GM21723 (cell line): ENCODE data around the gene PPP2R2D.

Source experiments
- ATAC-seq: cut with Tn5 transposase; IDR thresholded peaks from one replicate; pipeline ENCODE4 v1.9.1; 2021; ENCODE audit warnings: mild to moderate bottlenecking, moderate library complexity; ENCODE audit not compliant: unreplicated experiment

Gene PPP2R2D

GRCh38 chr10:131900350-131901152 is at the start of gene PPP2R2D:
TSS of gene PPP2R2D (plus strand) at chr10:131901008. CDS start at chr10:131901149, 141 bp downstream.
- ATAC-seq: peak; percentile 84

DNA sequence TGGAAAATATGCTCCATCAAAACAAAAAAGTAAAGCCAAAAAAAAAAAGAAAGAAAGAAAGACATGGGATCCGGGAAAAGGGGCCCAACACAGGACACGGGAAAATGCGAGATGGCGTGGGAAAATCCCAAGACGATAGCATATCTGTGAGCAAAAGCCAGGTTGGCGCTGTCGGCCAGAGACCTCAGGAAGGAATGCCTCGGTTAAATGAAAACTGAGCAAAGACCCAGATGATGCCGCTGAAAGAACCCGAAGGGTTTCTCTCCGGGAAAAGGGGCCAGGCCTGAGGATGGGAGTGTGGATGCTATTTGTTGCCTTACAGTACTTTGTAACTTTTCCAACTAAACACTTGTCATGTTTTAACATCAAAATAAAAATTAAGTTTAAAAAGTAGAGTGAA is 49.5 kb upstream of the PPP2R2D start:
- ATAC-seq: no peak

DNA sequence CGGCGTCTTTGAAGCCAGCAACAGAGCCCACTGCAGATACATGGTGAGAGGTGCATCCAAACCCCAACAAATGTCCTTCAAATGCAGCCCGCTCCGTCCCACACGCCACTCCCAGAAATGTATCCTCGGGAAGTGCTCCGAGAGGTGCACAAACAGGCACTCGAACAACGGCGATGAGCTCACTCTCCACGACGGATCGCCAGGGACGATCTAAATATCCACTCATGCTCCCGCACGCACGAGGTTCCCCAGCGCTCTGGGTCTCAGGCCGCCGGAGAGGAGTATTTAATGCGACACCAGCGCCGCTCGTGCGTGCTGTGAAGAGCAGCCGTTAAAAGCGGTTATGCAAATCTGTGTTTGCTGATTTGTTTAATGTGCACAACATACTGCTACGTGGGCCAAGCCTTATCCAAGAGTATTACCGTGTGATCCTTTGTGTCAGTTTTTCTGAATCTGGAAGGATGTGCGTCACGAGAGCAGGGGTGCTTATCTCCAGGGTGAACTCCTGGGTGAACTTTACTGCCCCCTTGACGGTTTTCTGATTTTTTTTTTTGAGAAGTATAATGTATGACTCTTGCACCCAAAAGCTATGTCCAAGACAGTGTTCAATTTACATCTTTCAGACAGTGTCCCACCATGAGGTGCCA is 48.5 kb upstream of the PPP2R2D start:
- ATAC-seq: no peak

DNA sequence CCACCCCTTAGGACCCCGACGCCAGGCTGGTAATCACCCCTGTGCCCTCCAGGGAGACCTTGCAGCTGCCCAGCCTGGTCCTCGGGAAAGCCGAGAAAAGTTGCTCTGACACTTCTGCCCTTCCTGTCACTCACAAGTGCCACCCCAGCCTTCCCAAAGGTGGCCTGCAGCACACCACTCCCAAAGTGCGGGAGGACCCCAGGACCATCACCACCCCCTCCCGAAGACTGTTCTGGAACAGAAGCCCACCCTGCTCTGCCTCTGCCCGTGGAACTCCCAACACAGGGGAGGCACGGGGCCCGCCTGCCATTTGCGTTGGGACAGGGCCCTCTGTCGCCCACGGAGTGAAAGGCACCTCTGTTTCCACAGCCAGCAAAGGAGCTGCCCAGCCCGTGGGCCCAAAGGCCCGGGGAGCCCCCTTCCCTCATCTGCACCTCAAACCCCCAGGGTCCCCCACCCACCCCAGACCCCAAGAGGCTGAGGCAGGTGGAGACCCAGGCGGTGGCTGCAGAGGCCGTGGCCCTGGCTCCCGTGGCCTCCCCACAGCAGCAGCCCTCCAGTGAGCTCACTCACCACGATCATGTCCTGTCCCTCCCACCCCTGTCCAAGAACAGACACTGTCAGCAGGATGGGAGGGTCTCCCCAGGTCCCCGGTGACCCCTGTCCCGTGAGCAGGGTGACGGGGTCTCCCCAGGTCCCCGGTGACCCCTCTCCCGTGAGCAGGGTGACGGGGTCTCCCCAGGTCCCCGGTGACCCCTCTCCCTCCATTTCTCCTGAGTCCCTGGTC is 47.8 kb upstream of the PPP2R2D start:
- no peak for ATAC-seq

- ATAC-seq: no peak
Measured at GRCh38 chr10:131853610-131853964, 47.2 kb upstream of the PPP2R2D start.

- no peak for ATAC-seq
Measured at GRCh38 chr10:131854579-131855335, 46.1 kb upstream of the PPP2R2D start.

DNA sequence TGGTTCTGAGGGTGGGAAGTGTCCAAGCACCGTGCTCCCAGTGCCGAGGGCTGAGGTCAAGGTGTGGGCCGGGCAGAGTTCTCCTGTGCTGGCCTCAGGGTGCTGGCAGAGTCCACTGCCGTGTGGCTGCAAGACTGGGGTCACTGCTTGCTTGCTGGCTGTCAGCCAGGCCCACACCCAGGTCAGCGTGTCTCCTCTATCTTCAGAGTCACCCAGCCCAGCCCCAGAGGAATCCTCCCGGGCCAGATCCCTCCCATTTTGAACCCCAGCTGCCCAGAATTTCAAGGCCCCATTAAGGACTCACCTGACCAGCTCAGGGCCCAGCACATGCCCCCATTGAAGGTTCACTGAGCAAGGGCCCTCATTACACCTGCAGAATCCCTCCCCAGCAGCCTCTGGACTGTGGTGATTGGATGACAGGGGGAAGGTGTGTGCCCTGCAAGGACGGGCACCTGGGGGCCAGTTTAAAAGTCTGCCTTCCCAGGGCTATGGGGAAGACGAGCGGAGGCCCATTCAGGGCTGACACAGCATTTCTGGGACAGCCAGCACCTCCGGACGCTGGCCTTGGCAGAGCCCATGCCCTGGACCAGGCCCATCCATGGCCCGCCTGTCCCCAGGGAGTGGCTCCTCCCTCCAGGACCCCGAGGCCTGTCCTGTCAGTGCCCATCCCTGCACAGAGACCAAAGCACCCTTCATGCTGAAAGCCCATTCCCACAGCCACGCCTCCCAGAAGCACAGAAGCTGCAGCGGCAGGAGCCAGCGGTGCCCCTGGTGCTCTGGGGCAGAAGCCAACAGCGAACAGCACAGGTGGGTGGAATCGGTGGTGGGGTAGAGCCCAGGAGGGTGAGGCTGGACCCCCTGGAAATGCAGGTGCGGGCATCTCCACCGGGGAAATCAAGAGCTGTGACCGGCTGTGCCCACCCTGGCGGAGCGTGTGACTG is 45.1 kb upstream of the PPP2R2D start:
- no peak for ATAC-seq

- ATAC-seq: no peak
Measured at GRCh38 chr10:131856441-131857094, 44.2 kb upstream of the PPP2R2D start.

- ATAC-seq: no peak
Measured at GRCh38 chr10:131857156-131858117, 43.4 kb upstream of the PPP2R2D start.

DNA sequence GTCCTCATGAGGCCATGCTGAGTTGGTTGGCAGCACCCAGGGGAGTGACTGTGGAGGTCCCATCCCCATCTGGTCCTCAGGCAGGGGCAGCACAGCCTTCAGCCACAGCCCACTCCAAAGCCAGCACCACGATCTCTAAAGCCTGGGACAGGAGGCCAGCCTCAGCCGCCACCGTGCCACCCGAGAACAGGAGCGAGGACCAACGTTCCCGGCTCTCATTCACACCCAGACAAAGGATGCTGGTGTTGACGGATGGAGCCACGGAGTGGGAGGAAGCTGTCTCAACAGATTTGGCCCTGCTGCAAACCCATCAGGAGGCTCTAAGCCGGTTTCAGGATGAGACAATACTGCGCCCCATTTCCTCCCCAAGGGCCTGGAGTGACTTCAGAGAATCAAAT is 42.7 kb upstream of the PPP2R2D start:
- no peak for ATAC-seq

DNA sequence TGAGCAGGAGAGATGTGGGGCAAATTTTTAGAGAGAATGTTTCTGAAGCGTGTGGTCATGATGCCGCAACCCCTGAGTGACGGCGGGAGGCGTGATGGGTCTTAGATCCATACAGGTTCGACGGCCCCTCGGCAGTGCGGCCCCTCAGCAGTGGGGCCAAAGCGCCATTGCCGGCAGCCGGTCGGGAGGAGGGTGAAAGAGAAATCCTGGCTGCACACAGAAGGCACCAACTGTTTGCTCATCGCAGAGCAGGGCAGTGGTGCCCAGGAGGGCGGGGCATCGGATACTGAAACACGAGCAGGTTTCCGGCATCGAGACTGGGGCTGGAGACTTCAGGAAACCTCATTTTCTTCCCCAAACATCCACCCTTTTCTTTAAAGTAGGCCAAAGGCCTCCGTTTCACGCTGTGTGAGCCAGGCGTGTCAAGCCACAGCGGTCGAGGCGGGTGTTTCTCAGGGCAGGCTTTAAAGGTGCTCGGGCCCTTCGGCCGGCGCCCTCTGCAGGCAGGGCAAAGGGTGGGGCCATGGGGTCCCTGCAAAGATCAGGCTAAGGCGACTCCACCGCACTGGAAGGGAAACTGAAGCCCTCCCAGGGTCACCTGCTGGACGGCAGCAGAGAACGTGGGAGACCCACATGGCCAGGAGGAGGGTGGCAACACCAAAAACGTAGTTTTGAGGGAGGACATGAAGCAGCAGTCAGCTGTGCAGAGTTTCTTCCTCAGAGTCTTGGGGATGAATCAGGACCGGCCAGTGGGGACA is 42.0 kb upstream of the PPP2R2D start:
- ATAC-seq: no peak

- no peak for ATAC-seq
Measured at GRCh38 chr10:131859341-131860020, 41.3 kb upstream of the PPP2R2D start.

DNA sequence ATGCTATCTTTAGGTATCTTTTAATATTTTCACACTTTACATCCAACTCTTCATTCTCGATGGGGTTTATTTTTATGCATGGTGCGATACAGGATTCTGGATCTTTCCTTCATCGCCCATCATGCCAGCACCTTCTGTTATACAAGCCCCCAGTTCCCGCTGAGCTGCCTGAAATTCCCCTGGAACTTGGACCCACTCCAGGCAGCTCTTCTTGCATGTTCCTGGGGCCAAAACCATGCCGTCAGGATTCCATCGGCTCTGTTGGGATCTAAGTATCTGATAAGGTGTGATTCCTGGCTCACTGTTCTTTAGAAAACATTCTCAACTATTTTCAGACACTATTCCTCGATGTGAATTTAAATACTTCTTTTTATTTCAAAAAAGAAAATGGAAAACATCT is 40.5 kb upstream of the PPP2R2D start:
- no peak for ATAC-seq

DNA sequence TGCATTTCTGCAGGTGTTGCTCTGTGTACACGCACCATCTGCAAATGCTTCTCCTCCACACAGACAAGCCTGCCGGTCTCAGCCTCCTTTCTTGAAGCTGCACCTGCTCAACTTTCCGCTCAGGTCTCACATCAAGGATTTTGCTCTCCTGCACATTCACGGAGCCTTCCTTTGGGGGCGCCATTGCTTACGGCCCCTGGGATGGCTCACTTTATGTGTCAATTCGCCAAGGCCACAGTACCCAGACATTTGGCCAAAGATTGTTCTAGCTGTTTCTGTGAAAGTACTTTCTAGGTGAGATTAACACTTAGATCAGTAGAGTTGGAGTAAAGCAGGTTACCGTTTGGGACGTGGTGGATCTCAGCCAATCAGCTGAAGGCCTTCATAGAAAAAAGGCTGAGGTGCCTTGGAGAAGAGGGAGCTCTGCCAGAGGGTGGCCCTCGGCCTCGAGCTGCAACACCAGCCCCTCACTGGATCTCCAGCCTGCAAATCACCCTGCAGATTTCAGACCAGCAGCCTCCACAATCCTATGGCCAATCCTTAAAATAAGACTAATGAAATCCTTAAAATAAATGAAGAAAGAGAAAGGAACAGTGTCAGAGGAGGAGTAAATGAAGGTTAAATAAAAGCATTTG is 39.9 kb upstream of the PPP2R2D start:
- ATAC-seq: no peak

DNA sequence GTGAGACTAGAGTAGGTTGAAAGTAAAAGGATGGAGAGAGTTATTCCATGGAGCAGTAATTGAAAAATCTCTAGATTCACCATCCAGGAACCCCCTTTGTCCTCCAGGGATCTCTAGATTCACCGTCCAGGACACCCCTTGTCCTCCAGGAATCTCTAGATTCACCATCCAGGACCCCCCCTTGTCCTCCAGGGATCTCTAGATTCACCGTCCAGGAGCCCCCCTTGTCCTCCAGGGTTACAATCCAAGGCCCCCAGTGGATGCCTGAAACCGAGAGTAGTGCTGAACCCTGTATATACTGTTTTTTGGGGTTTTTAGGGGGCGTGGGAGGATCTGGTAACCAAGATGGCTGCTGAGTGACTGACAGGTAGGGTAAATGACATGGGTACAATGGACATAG is 38.3 kb upstream of the PPP2R2D start:
- no peak for ATAC-seq

GRCh38 chr10:131865223-131865917 is 35.4 kb upstream of the PPP2R2D start:
- no peak for ATAC-seq
